22Rv1 (cell line): ENCODE measurements around the gene RERE.

ENCODE experiments used
- ZFX ChIP-seq: fragments of 450-650 bp; IDR thresholded peaks from 2 replicates; pipeline ENCODE4 v1.6.1; 2017; ENCODE audit warnings: antibody characterized with exemption, borderline replicate concordance
- TF ChIP-seq, protein P1 (sequence below): fragments of 450-650 bp; IDR thresholded peaks from 2 replicates; pipeline ENCODE4 v1.5.1; 2017; ENCODE audit warnings: mild to moderate bottlenecking

DNA sequence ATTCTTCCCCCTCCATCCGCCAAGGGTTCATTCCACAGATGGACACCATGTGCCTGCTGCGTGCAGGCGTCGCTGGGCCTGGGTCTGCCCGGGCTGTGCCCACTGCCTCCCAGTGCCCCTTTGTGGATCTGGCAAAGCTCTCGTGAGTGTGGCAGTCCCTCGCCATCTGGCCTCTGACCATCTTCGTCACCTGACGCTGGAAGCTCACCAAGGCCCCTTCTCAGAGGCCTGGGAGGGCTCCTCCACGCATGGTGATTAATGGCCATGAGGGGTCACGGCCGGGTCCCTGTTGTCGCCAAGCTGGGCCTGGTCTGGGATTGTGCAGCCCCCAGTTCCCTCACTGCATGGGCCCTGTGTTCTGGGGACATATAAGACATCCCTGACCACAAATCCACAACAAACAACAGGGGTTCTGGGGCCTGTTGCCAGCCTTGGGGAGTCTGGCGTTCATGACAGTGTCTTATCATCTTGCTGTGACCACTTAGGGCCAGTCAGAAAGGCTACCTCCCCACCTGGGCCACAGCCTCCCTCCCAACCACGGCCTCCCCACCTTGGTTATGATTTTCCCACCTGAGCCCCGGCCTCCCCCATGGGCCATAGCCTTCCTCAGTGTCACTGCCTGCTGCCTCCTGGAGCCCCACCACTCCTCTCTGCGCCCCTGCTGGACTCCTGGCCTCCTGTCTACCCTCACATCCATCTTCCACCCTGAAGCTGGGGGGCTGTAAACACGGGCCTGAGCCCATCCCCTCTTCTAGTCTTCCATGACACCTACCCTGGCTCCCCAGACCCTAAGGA is 471.6 kb downstream of the RERE start:
- TF ChIP-seq, protein P1, sequence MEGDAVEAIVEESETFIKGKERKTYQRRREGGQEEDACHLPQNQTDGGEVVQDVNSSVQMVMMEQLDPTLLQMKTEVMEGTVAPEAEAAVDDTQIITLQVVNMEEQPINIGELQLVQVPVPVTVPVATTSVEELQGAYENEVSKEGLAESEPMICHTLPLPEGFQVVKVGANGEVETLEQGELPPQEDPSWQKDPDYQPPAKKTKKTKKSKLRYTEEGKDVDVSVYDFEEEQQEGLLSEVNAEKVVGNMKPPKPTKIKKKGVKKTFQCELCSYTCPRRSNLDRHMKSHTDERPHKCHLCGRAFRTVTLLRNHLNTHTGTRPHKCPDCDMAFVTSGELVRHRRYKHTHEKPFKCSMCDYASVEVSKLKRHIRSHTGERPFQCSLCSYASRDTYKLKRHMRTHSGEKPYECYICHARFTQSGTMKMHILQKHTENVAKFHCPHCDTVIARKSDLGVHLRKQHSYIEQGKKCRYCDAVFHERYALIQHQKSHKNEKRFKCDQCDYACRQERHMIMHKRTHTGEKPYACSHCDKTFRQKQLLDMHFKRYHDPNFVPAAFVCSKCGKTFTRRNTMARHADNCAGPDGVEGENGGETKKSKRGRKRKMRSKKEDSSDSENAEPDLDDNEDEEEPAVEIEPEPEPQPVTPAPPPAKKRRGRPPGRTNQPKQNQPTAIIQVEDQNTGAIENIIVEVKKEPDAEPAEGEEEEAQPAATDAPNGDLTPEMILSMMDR = no peak
- no peak for TF ChIP-seq ZFX
